GM23338 (cell line): ENCODE measurements around the gene VWA3B. TPM values are rescaled to one million over a fixed set of nuclear protein-coding genes. Genes with fewer than 3 reads are reported as not detected.

ENCODE experiments used
- ATAC-seq: fragments of 200-7000 bp; cut with Tn5 transposase; 3 replicates; pipeline ENCODE4 v1.9.1; 2020
- DNase-seq: peaks from one replicate; pipeline ENCODE4 v3.0.0-alpha.2; 2015; ENCODE audit warnings: low spot score
- H2AFZ ChIP-seq: fragments of 200-600 bp; sonication (generic); 2 replicates; pipeline ENCODE4 v1.8.0; 2016; ENCODE audit warnings: antibody characterized with exemption, mild to moderate bottlenecking, moderate library complexity
- H3F3A ChIP-seq: fragments of 200-600 bp; sonication (generic); replicated peaks from 2 replicates; pipeline ENCODE4 v1.8.0; 2017; ENCODE audit warnings: antibody characterized with exemption, mixed run types, low read depth
- H3K27ac ChIP-seq: fragments of 200-600 bp; sonication (generic); 2 replicates; pipeline ENCODE4 v1.6.1; 2016; ENCODE audit warnings: low read depth
- H3K27me3 ChIP-seq: fragments of 200-600 bp; sonication (generic); 2 replicates; pipeline ENCODE4 v1.8.0; 2016; ENCODE audit warnings: mild to moderate bottlenecking, mixed run types, moderate library complexity; ENCODE audit not compliant: insufficient read depth
- H3K36me3 ChIP-seq: fragments of 200-600 bp; sonication (generic); 2 replicates; pipeline ENCODE4 v1.8.0; 2016; ENCODE audit warnings: mild to moderate bottlenecking; ENCODE audit not compliant: insufficient read depth
- H3K4me1 ChIP-seq: fragments of 200-600 bp; sonication (generic); 2 replicates; pipeline ENCODE4 v1.8.0; 2016; ENCODE audit warnings: mild to moderate bottlenecking, moderate library complexity; ENCODE audit not compliant: insufficient read depth
- H3K4me2 ChIP-seq: fragments of 200-600 bp; sonication (generic); 2 replicates; pipeline ENCODE4 v1.7.1; 2017; ENCODE audit warnings: mixed run types
- H3K4me3 ChIP-seq: fragments of 200-600 bp; sonication (generic); 2 replicates; pipeline ENCODE4 v1.6.1; 2016; ENCODE audit warnings: mixed run types
- H3K79me2 ChIP-seq: fragments of 200-600 bp; sonication (generic); replicated peaks from 2 replicates; pipeline ENCODE4 v1.8.0; 2017; ENCODE audit warnings: mild to moderate bottlenecking; ENCODE audit not compliant: insufficient read depth
- H3K9me2 ChIP-seq: fragments of 200-600 bp; sonication (generic); 2 replicates; pipeline ENCODE4 v1.8.0; 2017; ENCODE audit not compliant: insufficient read depth
- H4K20me1 ChIP-seq: fragments of 200-600 bp; sonication (generic); replicated peaks from 2 replicates; pipeline ENCODE4 v1.8.0; 2017; ENCODE audit warnings: mild to moderate bottlenecking; ENCODE audit not compliant: insufficient read depth
- H3K27ac Mint-ChIP-seq: 2 replicates; pipeline ENCODE4 v1.8.0; 2020; ENCODE audit warnings: inconsistent platforms, mild to moderate bottlenecking, moderate library complexity, mixed read lengths
- H3K27me3 Mint-ChIP-seq: 3 replicates; pipeline ENCODE4 v1.8.0; 2022; ENCODE audit warnings: low read depth, mild to moderate bottlenecking, moderate library complexity, mixed read lengths, inconsistent platforms; ENCODE audit not compliant: insufficient read depth, poor library complexity
- H3K36me3 Mint-ChIP-seq: 3 replicates; pipeline ENCODE4 v1.8.0; 2021; ENCODE audit warnings: low read depth, mild to moderate bottlenecking, inconsistent platforms, moderate library complexity, mixed read lengths
- H3K4me1 Mint-ChIP-seq: 3 replicates; pipeline ENCODE4 v1.8.0; 2020; ENCODE audit warnings: mild to moderate bottlenecking, inconsistent platforms, mixed read lengths
- H3K4me3 Mint-ChIP-seq: 3 replicates; pipeline ENCODE4 v1.8.0; 2021; ENCODE audit warnings: moderate library complexity, mild to moderate bottlenecking, inconsistent platforms, mixed read lengths
- H3K9me3 Mint-ChIP-seq: 3 replicates; pipeline ENCODE4 v1.8.0; 2020; ENCODE audit warnings: moderate library complexity, mild to moderate bottlenecking, inconsistent platforms, mixed read lengths
- CTCF ChIP-seq, 2 experiments: fragments of 200-600 bp in 1 of 2; sonication (generic) in 1 of 2; conservative IDR thresholded peaks; 2 replicates each; pipeline versions ENCODE4 v1.5.1 to v1.6.1; 2016 to 2017; ENCODE audit warnings: antibody characterized with exemption in 2 of 2, low read depth in 2 of 2, mild to moderate bottlenecking in 2 of 2, moderate library complexity in 1 of 2
- ETS1 ChIP-seq: IDR thresholded peaks from 2 replicates; pipeline ENCODE4 v1.6.1; 2016; ENCODE audit warnings: antibody characterized with exemption
- EZH2 ChIP-seq: fragments of 200-600 bp; sonication (generic); IDR thresholded peaks from one replicate; pipeline ENCODE4 v1.8.0; 2017; ENCODE audit warnings: antibody characterized with exemption, mild to moderate bottlenecking, low read depth; ENCODE audit not compliant: unreplicated experiment
- EZH2phosphoT487 ChIP-seq: fragments of 200-600 bp; sonication (generic); IDR thresholded peaks from one replicate; pipeline ENCODE4 v1.8.1; 2018; ENCODE audit warnings: antibody characterized with exemption; ENCODE audit not compliant: unreplicated experiment
- JUNB ChIP-seq: IDR thresholded peaks from one replicate; pipeline ENCODE4 v1.6.1; 2016; ENCODE audit warnings: antibody characterized with exemption; ENCODE audit not compliant: unreplicated experiment
- NANOG ChIP-seq: IDR thresholded peaks from 2 replicates; pipeline ENCODE4 v1.6.1; 2016; ENCODE audit warnings: antibody characterized with exemption, borderline replicate concordance
- POLR2AphosphoS5 ChIP-seq: IDR thresholded peaks from 2 replicates; pipeline ENCODE4 v1.6.1; 2016; ENCODE audit warnings: antibody characterized with exemption, low read depth
- REST ChIP-seq: IDR thresholded peaks from one replicate; pipeline ENCODE4 v1.6.1; 2018; ENCODE audit warnings: antibody characterized with exemption; ENCODE audit not compliant: unreplicated experiment
- STAT1 ChIP-seq: IDR thresholded peaks from one replicate; pipeline ENCODE4 v1.6.1; 2016; ENCODE audit warnings: antibody characterized with exemption; ENCODE audit not compliant: unreplicated experiment
- ZNF114 ChIP-seq: fragments of 250-450 bp; sonication (Bioruptor Pico); IDR thresholded peaks from 2 replicates; pipeline ENCODE4 v1.5.0; 2020; ENCODE audit warnings: mild to moderate bottlenecking, moderate library complexity
- ZNF331 ChIP-seq: fragments of 250-450 bp; sonication (Bioruptor Pico); IDR thresholded peaks from 2 replicates; pipeline ENCODE4 v1.5.0; 2020; ENCODE audit warnings: low read depth, mild to moderate bottlenecking, moderate library complexity
- ZNF462 ChIP-seq: fragments of 250-450 bp; sonication (Bioruptor Pico); IDR thresholded peaks from 2 replicates; pipeline ENCODE4 v1.5.0; 2020; ENCODE audit warnings: mild to moderate bottlenecking, moderate library complexity
- polyA plus RNA-seq: library from polyadenylated mRNA; unstranded; fragments of >200 nt; fragmentation: Nextera tagmentation; extraction: Ambion mirVana; gene quantifications from 2 replicates; pipeline ENCODE4 v1.2.1, GENCODE V29; 2016
- total RNA-seq: library from RNA; depleted of rRNA; stranded (reverse); fragments of >200 nt; shearing (Covaris generic); gene quantifications from 2 replicates; pipeline ENCODE4 v1.2.3, GENCODE V29; 2014

VWA3B gene
- total and polyA plus RNA-seq, 2 experiments from 2014 or later, result not detected

GRCh38 chr2:98357849-98358248, 270.9 kb downstream of the VWA3B start:
- ATAC-seq (no peak), DNase-seq (no peak)
- Mint-ChIP-seq H3K27me3 (peaks cover 5% of the 10 kb centered on the region), H3K4me1 (no peaks in the 10 kb centered on the region), H3K4me3 (no peak overlapping the region), H3K36me3 (no peaks in the 10 kb centered on the region), H3K27ac (no peak overlapping the region), H3K9me3 (peaks cover 4% of the 10 kb centered on the region; the same call in 2 of the 3 replicates)
- Histone ChIP-seq H3K36me3 (no peaks in the 10 kb centered on the region), H3K4me3 (no peak overlapping the region), H3K4me1 (no peaks in the 10 kb centered on the region), H4K20me1 (no peaks in the 10 kb centered on the region), H2AFZ (no peak overlapping the region), H3K9me2 (no peaks in the 10 kb centered on the region), H3F3A (no peaks in the 10 kb centered on the region), H3K27ac (no peak overlapping the region), H3K27me3 (no peaks in the 10 kb centered on the region), H3K79me2 (no peaks in the 10 kb centered on the region), H3K4me2 (no peak overlapping the region)
- no peak for TF ChIP-seq ZNF114 (CRISPR knock-in tag)
- TF ChIP-seq ZNF331 (CRISPR knock-in tag), result no peak
- no peak for TF ChIP-seq JUNB
- TF ChIP-seq POLR2AphosphoS5, result no peak
- no peak for TF ChIP-seq EZH2
- no peak for TF ChIP-seq ETS1
- no peak for TF ChIP-seq NANOG
- TF ChIP-seq ZNF462, result no peak
- no peak for TF ChIP-seq EZH2phosphoT487
- no peak for TF ChIP-seq REST
- TF ChIP-seq CTCF (conservative IDR thresholded peaks at IDR 0.05; ENCODE audit: low read depth in 2 of 2), result no peak
- TF ChIP-seq STAT1, result no peak
